K562 (cell line): ENCODE data around the gene RABGAP1L. TPM values are rescaled to one million over a fixed set of nuclear protein-coding genes. Genes with fewer than 3 reads are reported as not detected.

Experiments
- CREB3L1 ChIP-seq: fragments of 450-650 bp; IDR thresholded peaks from 2 replicates; pipeline ENCODE4 v1.6.1; 2014; ENCODE audit warnings: low read depth, mild to moderate bottlenecking, moderate library complexity, borderline replicate concordance
- EHMT2 ChIP-seq: fragments of 450-650 bp; IDR thresholded peaks from 2 replicates; pipeline ENCODE4 v1.6.1; 2018; ENCODE audit warnings: antibody characterized with exemption
- EP400 ChIP-seq: fragments of 450-650 bp; IDR thresholded peaks from 2 replicates; pipeline ENCODE4 v1.6.1; 2017; ENCODE audit warnings: antibody characterized with exemption, mild to moderate bottlenecking, moderate library complexity
- HMGN3 ChIP-seq: IDR thresholded peaks from 2 replicates; pipeline ENCODE4 v1.6.1; 2011; ENCODE audit warnings: borderline replicate concordance, low read depth, mild to moderate bottlenecking, mixed read lengths, low read length; ENCODE audit not compliant: insufficient read length; ENCODE audit errors: extremely low read depth
- MLX ChIP-seq, 2 experiments: fragments of 450-650 bp in 1 of 2; sonication (generic) in 1 of 2; formaldehyde crosslinking; conservative IDR thresholded peaks; 2 replicates each; pipeline versions ENCODE4 v1.4.0 to v1.8.1; 2020 to 2022; ENCODE audit warnings: mild to moderate bottlenecking in 1 of 2, missing genetic modification reagents in 1 of 2
- PML ChIP-seq: IDR thresholded peaks from 2 replicates; pipeline ENCODE4 v1.6.1; 2012; ENCODE audit warnings: low read length, inconsistent platforms
- RFX1 ChIP-seq: fragments of 450-650 bp; IDR thresholded peaks from 2 replicates; pipeline ENCODE4 v1.6.1; 2016; ENCODE audit warnings: mild to moderate bottlenecking, moderate library complexity
- USF1 ChIP-seq: sonication (generic); formaldehyde crosslinking; IDR thresholded peaks from 2 replicates; pipeline ENCODE4 v1.9.0; 2022; ENCODE audit warnings: mild to moderate bottlenecking, missing genetic modification reagents
- USF2 ChIP-seq: sonication (generic); formaldehyde crosslinking; IDR thresholded peaks from 2 replicates; pipeline ENCODE4 v1.5.0; 2020; ENCODE audit warnings: missing genetic modification reagents
- ZKSCAN8 ChIP-seq: fragments of 200-800 bp; sonication (Bioruptor generic); IDR thresholded peaks from 2 replicates; pipeline ENCODE4 v1.6.1; 2016; ENCODE audit warnings: missing genetic modification characterization, missing compliant biosample characterization
- ZNF212 ChIP-seq: fragments of 450-650 bp; formaldehyde crosslinking; IDR thresholded peaks from 2 replicates; pipeline ENCODE4 v1.4.0; 2020; ENCODE audit warnings: mild to moderate bottlenecking
- ZNF277 ChIP-seq: fragments of 250-450 bp; sonication (Bioruptor Pico); IDR thresholded peaks from 2 replicates; pipeline ENCODE4 v1.8.0; 2022; ENCODE audit warnings: inconsistent platforms, mild to moderate bottlenecking, moderate library complexity, borderline replicate concordance
- ZNF668 ChIP-seq: fragments of 250-450 bp; sonication (Bioruptor Pico); IDR thresholded peaks from 2 replicates; pipeline ENCODE4 v1.8.0; 2022; ENCODE audit warnings: mild to moderate bottlenecking, inconsistent platforms
- ZNF717 ChIP-seq: fragments of 250-450 bp; sonication (Bioruptor Pico); IDR thresholded peaks from 2 replicates; pipeline ENCODE4 v1.5.0; 2021
- polyA plus RNA-seq, 8 experiments: library from polyadenylated mRNA; depleted of rRNA in 4 of 8; stranded (reverse) in 5 of 8; unstranded in 3 of 8; fragments of >200 nt; fragmentation: Nextera tagmentation in 2 of 8; fragmentation: Illumina TruSeq in 1 of 8; extraction: Ambion mirVana in 2 of 8; extraction: Trizol in 1 of 8; gene quantifications; 2 replicates each; pipeline versions ENCODE4 v1.2.1 to v1.2.3, GENCODE V29; 2011 to 2014; ENCODE audit warnings: inconsistent platforms in 1 of 8, missing spikeins in 1 of 8
- total RNA-seq, 7 experiments: library from RNA; depleted of rRNA in 6 of 7; stranded (reverse); fragments of >200 nt in 6 of 7; fragmentation: Illumina TruSeq in 2 of 7; extraction: Trizol in 2 of 7; gene quantifications; 2 replicates each; pipeline versions ENCODE4 v1.2.1 to v1.2.3, GENCODE V29; 2011 to 2021; ENCODE audit warnings: low replicate concordance in 1 of 7

RABGAP1L gene
- total and polyA plus RNA-seq, 9 of the 15 experiments (the other 6 are each of a cell fraction or from before 2014, with no cell fraction given) = 16.5 to 44.9 (median 26.7) TPM

GRCh38 chr1:174660476-174660875, 501.2 kb downstream of the RABGAP1L start (continued):
- TF ChIP-seq CREB3L1 (no peak), HMGN3 (no peak), RFX1 (no peak), ZKSCAN8 (CRISPR knock-in tag) (no peak), ZNF668 (CRISPR knock-in tag) (no peak), ZNF717 (no peak), EP400 (no peak), EHMT2 (no peak), USF2 (CRISPR knock-in tag) (no peak), ZNF277 (CRISPR knock-in tag) (no peak), MLX (CRISPR knock-in tag; conservative IDR thresholded peaks at IDR 0.05) (no peak), PML (no peak), USF1 (CRISPR knock-in tag) (no peak), ZNF212 (no peak)
